GM12875 (cell line): ENCODE data around the gene STX8.

Source experiments
- H3K4me3 ChIP-seq: one replicate; pipeline ENCODE4 v1.5.1; 2011; ENCODE audit warnings: low read depth, low read length, control low read depth
- TF ChIP-seq, protein P1 (sequence below): IDR thresholded peaks from 2 replicates; pipeline ENCODE4 v1.5.1; 2011; ENCODE audit warnings: low read depth, mild to moderate bottlenecking, control low read depth, inconsistent platforms, low read length, moderate library complexity, borderline replicate concordance; ENCODE audit not compliant: insufficient read depth

Gene STX8

GRCh38 chr17:9209347-9209746 is 366.3 kb downstream of the STX8 start:
- no peak overlapping the region for H3K4me3 ChIP-seq
- TF ChIP-seq, protein P1, sequence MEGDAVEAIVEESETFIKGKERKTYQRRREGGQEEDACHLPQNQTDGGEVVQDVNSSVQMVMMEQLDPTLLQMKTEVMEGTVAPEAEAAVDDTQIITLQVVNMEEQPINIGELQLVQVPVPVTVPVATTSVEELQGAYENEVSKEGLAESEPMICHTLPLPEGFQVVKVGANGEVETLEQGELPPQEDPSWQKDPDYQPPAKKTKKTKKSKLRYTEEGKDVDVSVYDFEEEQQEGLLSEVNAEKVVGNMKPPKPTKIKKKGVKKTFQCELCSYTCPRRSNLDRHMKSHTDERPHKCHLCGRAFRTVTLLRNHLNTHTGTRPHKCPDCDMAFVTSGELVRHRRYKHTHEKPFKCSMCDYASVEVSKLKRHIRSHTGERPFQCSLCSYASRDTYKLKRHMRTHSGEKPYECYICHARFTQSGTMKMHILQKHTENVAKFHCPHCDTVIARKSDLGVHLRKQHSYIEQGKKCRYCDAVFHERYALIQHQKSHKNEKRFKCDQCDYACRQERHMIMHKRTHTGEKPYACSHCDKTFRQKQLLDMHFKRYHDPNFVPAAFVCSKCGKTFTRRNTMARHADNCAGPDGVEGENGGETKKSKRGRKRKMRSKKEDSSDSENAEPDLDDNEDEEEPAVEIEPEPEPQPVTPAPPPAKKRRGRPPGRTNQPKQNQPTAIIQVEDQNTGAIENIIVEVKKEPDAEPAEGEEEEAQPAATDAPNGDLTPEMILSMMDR: no peak

GRCh38 chr17:9208381-9209105 is 367.1 kb downstream of the STX8 start:
- TF ChIP-seq, protein P1: no peak
- H3K4me3 ChIP-seq: no peak overlapping the region

- TF ChIP-seq, protein P1: no peak
- no peak overlapping the region for H3K4me3 ChIP-seq
These were observed 368.8 kb downstream of the STX8 start for GRCh38 chr17:9206741-9207332.

DNA sequence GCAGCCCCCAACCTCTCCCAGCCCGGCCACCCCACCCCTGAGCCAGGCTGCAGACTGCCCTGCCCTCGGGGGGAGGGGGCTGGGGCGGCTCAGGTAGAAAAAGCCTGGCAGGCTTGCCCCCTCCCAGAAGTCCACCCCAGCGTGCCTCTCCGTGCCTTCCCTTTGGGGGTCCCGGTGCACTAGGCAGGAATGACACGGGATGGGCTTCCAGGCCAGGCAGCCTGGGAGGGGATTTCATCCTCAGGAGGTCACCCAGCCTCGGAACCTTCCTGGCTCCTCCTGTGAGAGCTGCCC is 369.3 kb downstream of the STX8 start:
- no peak overlapping the region for H3K4me3 ChIP-seq
- TF ChIP-seq, protein P1: no peak

GRCh38 chr17:9205520-9206409 is 369.9 kb downstream of the STX8 start:
- TF ChIP-seq, protein P1: no peak
- H3K4me3 ChIP-seq: no peak overlapping the region

DNA sequence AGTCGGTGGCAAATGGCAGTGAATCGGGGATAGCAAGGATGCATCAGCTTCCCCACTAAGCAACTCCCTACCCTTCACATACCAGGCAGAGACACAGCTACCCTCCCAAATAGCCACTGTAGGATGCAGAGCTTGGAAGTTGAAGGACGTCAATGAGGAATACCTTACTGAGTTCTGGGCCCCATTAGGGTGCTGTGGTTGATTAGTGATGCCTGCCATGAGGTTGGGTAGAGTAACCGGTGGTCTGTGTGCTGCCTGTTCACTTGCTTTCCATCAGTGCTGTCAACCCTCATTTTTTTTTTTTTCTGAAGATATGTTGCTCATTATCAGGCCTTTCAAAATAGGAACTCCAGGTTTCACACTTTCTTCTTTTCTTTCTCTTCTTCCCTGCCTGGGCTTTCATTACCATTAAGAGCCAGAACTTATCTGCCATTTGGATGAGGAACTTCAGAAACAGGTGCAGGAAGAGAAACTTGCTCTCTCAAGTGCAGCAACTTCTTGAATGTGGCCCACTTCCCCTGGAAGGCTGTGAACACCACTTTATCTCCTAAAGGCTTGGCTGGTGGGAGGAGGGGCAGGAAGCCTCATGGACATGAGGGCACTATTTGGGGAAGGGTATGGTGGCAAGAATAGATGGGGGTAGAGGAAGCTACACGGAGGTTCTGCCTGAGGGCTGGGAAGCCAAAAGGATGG is 370.8 kb downstream of the STX8 start:
- H3K4me3 ChIP-seq: no peak overlapping the region
- TF ChIP-seq, protein P1: no peak
